T-helper 22 cell (primary cell): Measurements from ENCODE around the gene NPPB.

Source experiments
- DNase-seq: peaks from one replicate; pipeline ENCODE4 v3.0.0-alpha.2; 2020; ENCODE audit warnings: low read depth

Gene NPPB

GRCh38 chr1:11880911-11881748 is 22.4 kb upstream of the NPPB start:
- DNase-seq: no peak

DNA sequence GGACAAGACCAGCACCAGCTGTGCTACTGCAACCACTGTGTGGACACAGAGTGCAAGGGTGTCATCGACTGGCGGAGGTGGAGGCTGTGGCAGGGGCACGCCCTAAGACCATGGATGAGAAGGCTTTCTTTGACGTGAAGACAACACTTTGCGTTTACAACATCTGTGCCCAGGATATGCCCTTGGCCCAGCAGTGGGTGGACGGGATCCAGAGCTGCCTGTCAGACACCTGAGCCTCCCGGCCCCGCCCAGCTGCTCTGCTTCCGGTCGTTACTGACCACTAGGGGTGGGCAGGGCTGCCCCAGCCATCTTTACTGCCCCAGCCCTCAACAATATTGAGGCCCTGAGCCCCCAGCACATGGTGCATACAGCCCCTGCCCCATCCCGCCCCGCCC is 21.4 kb upstream of the NPPB start:
- no peak for DNase-seq

GRCh38 chr1:11879311-11880180 is 20.8 kb upstream of the NPPB start:
- DNase-seq: no peak

DNA sequence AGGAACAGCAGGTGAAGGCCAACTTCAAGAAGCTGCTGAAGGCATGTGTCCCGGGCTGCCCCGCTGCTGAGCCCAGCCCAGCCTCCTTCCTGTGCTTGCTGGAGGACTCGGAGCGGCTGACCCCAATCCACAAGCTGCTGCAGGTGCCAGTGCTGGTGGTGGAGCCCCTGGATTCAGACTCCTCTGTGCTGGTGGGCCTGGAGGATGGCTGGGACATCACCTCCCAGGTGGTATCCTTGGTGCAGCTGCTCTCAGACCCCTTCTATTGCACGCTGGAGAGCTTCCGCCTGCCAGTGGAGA is 20.1 kb upstream of the NPPB start:
- no peak for DNase-seq

DNA sequence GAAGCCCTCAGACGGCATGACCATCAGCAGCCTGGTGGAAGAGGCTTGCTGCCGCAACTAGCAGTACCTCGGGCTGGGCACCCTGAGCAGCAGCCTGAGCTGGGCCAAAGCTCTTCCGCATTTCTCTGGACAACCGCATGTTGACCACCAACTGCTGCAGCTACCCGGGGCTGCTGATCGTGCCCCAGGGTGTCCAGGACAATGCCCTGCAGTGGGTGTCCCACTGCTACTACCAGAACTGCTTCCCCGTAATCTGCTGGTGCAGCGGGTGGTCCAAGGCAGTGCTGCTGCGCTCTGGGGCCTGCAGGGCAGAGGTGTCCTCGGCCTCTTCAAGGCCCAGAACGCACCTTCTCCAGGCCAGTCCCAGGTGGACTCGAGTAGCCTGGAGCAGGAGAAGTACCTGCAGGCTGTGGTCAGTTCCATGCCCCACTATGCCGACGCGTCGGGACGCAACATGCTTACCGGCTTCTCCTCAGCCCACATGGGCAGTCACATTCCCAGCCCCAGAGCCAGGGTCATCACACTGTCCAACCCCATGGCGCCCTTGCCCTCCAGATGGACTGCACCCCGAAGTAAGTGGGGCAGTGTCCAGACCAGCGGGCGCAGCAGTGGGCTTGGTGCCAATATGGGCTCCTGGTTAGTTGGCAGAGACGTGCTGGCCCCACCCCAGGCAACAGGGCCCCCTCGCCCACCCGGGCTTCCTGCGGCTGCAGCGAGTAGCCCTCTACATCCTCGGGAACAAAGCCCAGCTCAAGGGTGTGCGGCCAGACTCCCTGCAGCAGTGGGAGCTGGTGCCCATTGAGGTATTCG is 19.5 kb upstream of the NPPB start:
- DNase-seq: no peak

- no peak for DNase-seq
Measured at GRCh38 chr1:11877074-11877473, 18.3 kb upstream of the NPPB start.

DNA sequence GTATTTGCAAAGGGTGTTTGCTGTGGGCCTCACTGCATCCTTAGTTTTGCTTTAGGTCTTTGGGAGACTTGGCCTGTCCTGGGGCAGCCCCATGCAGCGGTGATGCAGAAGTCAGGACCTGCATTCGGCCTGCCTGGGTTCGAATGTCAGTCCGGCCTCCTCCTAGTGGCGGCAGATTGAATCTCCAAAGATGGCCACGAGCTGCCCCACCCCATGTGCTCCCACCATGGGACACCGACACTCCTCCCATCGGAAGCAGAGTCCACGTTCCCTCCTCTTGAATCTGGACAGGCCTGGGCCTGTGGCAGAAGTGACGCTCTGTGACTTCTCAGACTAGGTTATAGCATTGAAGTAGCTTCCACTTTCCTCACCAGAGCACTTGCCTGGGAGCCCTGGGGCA is 16.3 kb upstream of the NPPB start:
- no peak for DNase-seq

GRCh38 chr1:11874624-11875023 is 15.9 kb upstream of the NPPB start:
- DNase-seq: no peak

GRCh38 chr1:11874258-11874562 is 15.5 kb upstream of the NPPB start:
- DNase-seq: no peak

DNA sequence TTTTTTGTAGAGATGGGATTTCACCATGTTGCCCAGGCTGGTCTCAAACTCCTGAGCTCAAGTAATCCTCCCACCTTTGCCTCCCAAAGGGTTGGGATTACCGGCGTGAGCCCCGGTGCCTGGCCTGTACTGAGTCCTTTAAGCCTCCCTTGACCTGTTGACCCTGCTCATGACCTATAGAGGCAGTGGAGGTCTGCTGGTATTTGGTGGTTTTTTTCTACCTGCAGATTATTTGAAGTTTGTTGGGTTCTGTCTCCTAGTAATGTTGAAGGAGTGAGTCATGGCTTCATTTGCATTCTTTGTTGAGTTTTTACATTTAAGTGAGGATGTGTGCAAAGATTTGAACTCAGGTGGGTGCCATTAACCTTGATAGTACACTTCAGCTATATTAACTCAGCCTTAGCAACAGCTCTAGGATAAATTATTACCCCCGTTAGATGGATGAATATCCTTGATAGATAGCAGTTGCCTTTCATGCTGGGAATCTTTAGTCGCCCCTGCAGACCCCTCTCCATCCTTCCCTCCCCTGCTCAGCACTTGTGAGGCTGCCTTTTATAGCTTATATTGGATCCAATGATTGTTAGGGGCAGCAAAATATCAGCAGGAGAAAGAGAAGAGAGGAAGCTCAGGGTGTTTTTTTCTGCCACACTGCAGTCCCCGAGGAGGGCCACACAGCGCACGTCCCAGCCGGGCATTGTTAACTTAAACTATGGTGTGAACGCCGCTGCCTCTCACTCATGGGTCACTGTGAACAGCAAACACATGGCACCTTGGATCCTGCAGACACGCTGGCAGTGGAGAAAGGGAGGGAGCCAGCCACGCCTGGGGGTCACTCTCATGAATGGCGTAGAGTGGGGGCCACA is 14.9 kb upstream of the NPPB start:
- DNase-seq: no peak

DNA sequence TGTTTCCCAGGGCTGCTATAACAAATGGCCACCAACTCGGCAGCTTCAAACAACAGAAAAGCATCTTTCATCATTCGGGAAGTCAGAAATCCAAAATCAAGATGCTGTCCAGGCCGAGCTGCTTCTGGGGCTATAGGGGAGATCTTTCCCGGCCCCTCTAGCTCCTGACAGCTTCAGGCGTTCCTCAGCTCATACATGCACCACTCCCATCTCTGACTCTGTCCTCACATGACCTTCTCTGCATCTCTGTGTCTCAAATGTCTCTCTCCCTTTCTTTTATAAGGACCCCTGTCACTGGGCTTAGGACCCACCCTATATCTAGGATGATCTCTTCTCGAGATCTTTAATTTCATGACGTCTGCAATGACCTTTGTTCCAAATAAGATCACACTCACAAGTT is 13.8 kb upstream of the NPPB start:
- no peak for DNase-seq

- no peak for DNase-seq
Measured at GRCh38 chr1:11869650-11870207, 11.0 kb upstream of the NPPB start.

- DNase-seq: no peak
Measured at GRCh38 chr1:11869104-11869503, 10.4 kb upstream of the NPPB start.

DNA sequence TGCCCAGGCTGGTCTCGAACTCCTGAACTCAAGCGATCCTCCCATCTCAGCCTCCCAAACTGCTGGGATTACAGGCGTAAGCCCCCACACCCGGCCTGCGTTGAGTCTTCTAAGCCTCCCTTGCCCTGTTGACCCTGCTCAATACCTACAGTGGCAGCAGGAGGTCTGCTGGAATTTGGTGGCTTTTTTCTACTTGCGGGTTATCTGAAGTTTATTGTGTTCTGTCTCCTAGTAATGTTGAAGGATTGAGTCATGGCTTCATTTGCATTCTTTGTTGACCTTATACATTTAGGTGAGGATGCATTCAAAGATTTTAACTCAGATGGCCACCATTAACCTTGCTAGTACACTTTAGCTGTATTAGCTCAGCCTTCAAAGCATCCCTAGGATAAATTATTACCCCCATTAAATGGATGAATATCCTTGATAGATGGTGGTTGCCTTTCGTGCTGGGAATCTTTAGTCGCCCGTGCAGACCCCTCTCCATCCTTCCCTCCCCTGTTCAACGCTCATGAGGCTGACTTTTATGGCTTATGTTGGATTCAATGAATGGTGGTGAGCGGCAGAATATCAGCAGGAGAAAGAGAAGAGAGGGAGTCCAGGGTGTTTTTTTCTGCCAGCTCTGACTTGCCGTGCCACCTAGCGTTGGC is 9.7 kb upstream of the NPPB start:
- no peak for DNase-seq

DNA sequence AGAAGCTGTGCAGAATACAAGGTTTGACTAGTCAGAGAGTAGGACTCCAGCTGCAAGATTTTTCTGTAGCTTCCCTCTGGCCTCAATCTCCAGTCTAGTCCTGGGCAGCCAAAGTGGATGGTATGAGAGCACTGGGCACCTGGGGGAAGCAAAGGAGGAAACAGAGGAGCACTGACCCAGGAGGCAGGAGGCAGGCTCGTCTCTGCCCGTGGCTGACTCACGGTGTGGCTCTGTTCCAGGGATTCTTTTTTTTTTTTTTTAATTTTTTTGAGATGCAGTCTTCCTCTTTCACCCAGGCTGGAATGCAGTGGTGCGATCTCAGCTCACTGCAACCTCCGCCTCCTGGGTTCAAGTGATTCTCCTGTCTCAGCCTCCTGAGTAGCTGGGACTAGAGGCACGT is 4.1 kb upstream of the NPPB start:
- no peak for DNase-seq

GRCh38 chr1:11860587-11860986 is 1.8 kb upstream of the NPPB start:
- DNase-seq: no peak

DNA sequence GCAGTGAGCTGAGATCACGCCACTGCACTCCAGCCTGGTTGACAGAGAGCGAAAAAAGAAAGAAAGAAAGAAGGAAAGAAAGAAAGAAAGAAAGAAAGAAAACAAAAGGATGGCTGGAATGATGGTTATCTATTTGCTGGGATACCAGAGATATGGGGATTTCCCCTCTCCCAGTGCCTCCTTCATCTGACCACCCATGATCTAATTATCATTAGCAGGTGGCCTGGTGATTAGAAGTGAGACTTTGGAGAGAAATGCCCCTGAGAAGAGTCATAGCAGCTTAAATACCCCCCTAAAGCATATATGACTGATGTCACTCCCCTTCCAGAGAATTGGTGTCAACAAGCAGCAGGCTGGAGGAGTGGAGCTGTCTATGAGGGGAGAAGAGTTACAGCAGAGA is 1.3 kb upstream of the NPPB start:
- no peak for DNase-seq

GRCh38 chr1:11858968-11859871 is 475 bp upstream of the NPPB start:
- DNase-seq: peak; percentile 37

GRCh38 chr1:11858158-11858557 is 587 bp downstream of the NPPB start:
- no peak for DNase-seq
